ENCODE data around the gene RCL1. TPM values are rescaled to one million over a fixed set of nuclear protein-coding genes. Genes with fewer than 3 reads are reported as not detected.

RCL1 gene
- total and polyA plus RNA-seq, 7 donors: 8.9 to 29.5 (median 16.0) TPM

DNA sequence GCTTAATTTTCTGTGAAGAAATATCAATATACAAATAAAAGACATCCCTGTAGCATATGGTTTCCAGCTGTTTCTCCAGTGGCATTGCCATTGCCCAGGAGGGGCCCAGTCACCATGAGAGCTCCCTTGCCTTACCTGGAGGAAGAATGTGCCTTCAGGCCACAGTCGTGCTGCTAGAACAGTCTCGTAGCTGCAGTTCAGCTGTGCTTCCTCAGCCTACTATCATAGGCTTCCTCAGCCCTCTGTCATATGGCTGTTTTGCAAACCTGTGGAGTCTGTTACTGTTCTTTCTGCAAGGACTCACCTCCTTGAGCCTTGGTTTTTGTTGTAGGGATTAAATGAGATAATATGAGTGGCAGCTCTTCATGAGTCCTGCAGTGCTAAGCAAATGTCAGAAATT is 67.6 kb downstream of the RCL1 start:
- intact Hi-C loops (cut with DNase I): no loop called here
- no peak overlapping the region for H3K4me3 ChIP-seq
- H3K27ac ChIP-seq: no peak overlapping the region
- 75 to 97% (median 78%) methylated on average over 2 of the region's 2 CpGs for WGBS, 3 donors
- DNase-seq (no peak), ATAC-seq (no peak)
- H3K4me1 ChIP-seq: peaks cover 45% of the 10 kb centered on the region
- peaks cover 6 to 22% of the 10 kb centered on the region in 2 donors for H3K36me3 ChIP-seq (ENCODE audit: insufficient read depth in 1 of 2, low read depth in 1 of 2)
- no peaks in the 10 kb centered on the region for H3K9me3 ChIP-seq
- TF ChIP-seq, protein P1, sequence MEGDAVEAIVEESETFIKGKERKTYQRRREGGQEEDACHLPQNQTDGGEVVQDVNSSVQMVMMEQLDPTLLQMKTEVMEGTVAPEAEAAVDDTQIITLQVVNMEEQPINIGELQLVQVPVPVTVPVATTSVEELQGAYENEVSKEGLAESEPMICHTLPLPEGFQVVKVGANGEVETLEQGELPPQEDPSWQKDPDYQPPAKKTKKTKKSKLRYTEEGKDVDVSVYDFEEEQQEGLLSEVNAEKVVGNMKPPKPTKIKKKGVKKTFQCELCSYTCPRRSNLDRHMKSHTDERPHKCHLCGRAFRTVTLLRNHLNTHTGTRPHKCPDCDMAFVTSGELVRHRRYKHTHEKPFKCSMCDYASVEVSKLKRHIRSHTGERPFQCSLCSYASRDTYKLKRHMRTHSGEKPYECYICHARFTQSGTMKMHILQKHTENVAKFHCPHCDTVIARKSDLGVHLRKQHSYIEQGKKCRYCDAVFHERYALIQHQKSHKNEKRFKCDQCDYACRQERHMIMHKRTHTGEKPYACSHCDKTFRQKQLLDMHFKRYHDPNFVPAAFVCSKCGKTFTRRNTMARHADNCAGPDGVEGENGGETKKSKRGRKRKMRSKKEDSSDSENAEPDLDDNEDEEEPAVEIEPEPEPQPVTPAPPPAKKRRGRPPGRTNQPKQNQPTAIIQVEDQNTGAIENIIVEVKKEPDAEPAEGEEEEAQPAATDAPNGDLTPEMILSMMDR (IDR thresholded peaks at IDR 0.05): no peak
- H3K27me3 ChIP-seq (ENCODE audit: insufficient read depth in 3 of 3, low read length in 2 of 3): no peaks in the 10 kb centered on the region

GRCh38 chr9:4861145-4861544 is 68.4 kb downstream of the RCL1 start:
- no peak for ATAC-seq
- no peak for DNase-seq
- WGBS, 3 donors: 85 to 95% (median 87%) methylated on average over 2 of the region's 2 CpGs
- H3K36me3 ChIP-seq (ENCODE audit: insufficient read depth in 1 of 2, low read depth in 1 of 2): peaks cover 6 to 22% of the 10 kb centered on the region in 2 donors
- peaks cover 38% of the 10 kb centered on the region for H3K4me1 ChIP-seq
- no peak overlapping the region for H3K27ac ChIP-seq
- intact Hi-C loops (cut with DNase I): no loop called here
- no peaks in the 10 kb centered on the region for H3K27me3 ChIP-seq (ENCODE audit: insufficient read depth in 3 of 3, low read length in 2 of 3)
- no peak overlapping the region for H3K4me3 ChIP-seq
- H3K9me3 ChIP-seq: no peaks in the 10 kb centered on the region
- TF ChIP-seq, protein P1 (IDR thresholded peaks at IDR 0.05): no peak

GRCh38 chr9:4861736-4862451 is 69.2 kb downstream of the RCL1 start:
- intact Hi-C loops (cut with DNase I): no loop called here
- Histone ChIP-seq H3K9me3 (no peaks in the 10 kb centered on the region), H3K4me1 (peaks cover 40% of the 10 kb centered on the region), H3K4me3 (no peak overlapping the region), H3K27me3 (ENCODE audit: insufficient read depth in 3 of 3, low read length in 2 of 3) (no peaks in the 10 kb centered on the region), H3K27ac (no peak overlapping the region), H3K36me3 (ENCODE audit: insufficient read depth in 1 of 2, low read depth in 1 of 2) (peaks cover 6 to 22% of the 10 kb centered on the region in 2 donors)
- DNase-seq (no peak), ATAC-seq (no peak)
- 79 to 83% (median 82%) methylated on average over 7 of the region's 7 CpGs for WGBS, 3 donors
- TF ChIP-seq, protein P1 (IDR thresholded peaks at IDR 0.05): no peak

GRCh38 chr9:4862506-4863250 is 69.9 kb downstream of the RCL1 start:
- ATAC-seq (peak; percentile 22 to 71 (median 34)), DNase-seq (peak in 1 of 2 donors; percentile 35)
- Histone ChIP-seq H3K36me3 (ENCODE audit: insufficient read depth in 1 of 2, low read depth in 1 of 2) (peaks cover 6 to 22% of the 10 kb centered on the region in 2 donors), H3K27me3 (ENCODE audit: insufficient read depth in 3 of 3, low read length in 2 of 3) (no peaks in the 10 kb centered on the region), H3K9me3 (no peaks in the 10 kb centered on the region), H3K27ac (no peak overlapping the region), H3K4me1 (peaks cover 36% of the 10 kb centered on the region), H3K4me3 (no peak overlapping the region)
- 73 to 82% (median 78%) methylated on average over 6 of the region's 6 CpGs for WGBS, 3 donors
- TF ChIP-seq, protein P1 (IDR thresholded peaks at IDR 0.05): no peak
- intact Hi-C loops (cut with DNase I): no loop called here

Data from psoas muscle (tissue), 8 donors.